Stimulated activated CD4-positive, alpha-beta T cell treated with anti-CD3 and anti-CD28 coated beads, Interleukin-1b, Interleukin-23, amount 100 ng/mL, for 1 hour (primary cell): ENCODE measurements around the gene STX4.

Experiments used
- DNase-seq, 2 donors: peaks; one replicate each; pipeline ENCODE4 v3.0.0-alpha.2; 2020; ENCODE audit warnings: low read depth in 2 of 2

The STX4 gene

DNA sequence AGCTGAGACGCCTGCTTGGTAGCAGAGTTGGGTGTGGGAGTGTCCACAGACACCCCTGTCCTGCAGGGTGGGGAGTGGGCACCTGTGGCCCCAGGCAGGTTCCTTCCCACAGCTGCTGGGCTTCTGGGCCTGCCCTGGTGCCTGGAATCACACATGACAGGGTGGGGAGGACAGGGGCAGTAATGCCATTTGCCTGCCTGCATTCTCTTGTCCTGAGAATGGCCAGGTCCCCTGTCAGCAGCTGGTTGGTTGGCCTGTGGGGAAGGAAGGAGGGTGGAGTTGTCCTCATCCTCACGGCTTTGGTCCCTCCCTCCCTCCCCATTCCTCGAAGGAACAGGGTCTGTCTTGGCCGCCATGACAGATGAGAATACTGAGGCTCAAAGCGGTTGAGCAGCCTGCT is 50.2 kb downstream of the STX4 start:
- no peak for DNase-seq

DNA sequence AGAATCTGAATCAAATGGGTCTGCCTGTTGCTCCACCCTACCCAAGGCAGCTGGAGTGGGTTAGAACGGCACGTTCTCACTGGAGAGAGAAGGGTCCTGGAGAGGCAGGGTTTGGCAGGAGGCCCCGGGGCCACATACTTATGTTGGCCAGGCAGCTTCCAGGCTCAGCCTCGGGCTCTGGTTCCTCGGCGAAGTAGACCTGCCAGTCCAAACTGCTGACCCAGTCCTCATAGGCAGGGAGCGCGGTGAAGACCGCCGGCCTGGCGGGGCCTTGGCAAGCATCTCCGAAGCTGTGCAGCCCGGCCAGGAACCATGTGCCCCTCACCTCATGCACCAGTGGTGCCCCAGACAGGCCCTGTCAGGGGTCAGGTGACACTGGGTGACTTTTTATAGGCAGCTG is 50.6 kb downstream of the STX4 start:
- DNase-seq: no peak

DNA sequence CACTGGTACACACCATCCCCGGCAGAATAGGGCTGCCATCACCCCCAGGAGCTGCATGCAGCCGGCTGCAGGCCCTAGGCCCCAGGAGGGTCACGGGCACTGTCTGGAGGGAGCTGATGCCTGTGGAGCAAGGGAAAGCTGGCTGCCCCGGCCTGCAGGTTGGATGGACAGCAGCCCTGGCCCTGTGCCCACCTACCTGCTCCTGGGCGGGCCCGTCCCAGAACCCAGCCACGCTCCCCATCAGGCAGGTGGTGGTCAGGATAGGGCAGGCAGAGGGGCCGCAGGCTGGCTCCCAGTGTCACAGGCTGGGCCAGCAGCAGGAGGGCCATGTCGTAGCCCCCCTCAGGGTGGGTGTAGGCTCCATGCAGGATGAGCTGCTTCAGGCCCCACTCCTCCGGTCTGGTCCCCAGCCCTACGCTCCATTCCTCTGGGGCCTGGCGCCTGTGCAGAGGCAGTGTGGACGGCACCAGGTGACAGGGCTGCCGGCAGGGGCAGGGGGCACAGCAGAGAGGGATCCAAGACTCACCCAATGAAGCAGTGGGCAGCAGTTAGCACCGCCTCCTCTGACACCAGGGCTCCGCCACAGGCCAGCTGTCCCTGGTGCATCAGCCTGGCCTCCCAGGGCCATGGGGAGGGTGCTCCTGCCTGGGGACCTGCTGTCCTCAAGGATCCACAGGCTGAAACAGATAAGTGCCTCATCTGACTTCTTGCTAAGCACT is 51.4 kb downstream of the STX4 start:
- no peak for DNase-seq

DNA sequence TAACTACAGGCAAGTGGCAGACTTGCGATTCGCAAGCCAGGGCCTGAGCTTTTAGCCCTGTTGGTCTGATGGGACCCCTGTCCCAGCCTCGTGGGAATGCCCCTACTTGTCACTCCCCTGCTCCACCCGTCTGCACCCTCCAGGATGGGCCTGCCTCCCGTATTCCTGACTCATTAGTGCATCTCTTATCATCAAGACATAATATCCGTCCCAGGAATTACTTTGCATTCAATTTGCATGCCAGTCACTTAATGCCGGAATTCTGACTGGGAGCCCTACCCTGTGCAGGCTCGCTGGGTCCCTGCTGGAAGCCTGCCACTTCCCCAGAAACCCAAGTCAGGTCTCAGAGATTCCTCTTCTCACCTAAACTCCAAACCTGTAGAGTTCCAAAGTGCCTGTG is 52.1 kb downstream of the STX4 start:
- no peak for DNase-seq

DNA sequence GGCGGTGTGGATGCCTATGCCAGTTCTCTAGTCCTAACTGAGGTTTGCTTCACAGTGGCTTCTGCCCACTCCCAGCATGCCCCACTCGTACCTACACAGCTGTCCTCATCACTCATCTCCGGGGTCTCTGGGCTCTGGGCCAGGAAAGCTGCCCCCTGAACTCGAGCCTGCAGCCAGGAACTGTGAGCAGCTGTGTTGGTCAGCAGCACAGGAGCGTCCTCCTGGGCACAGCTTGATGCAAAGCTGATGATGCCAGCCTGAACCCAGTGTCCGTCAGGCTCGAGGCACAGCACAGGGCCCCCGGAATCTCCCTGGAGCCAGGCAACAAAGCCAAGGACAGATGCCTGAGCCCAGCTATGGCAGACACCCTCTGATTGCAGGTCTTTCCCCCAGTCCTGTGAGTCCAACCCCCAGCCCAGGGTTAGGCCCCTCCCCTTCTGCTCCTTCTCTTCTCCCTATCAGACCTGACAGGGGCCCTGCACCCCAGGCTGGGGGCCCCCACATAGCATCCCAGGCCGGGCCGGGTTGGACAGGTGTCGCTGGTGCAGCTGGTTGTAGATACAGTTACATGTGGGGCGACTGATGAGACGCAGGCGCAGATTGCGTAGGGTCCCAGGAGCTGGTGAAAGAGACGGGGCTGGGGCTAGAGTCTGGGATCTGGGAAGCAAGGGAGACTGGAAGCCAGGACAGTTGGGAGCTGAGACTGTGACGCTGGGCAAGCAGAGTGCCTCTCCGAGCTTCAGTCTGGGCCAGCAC is 52.7 kb downstream of the STX4 start:
- DNase-seq: no peak

DNA sequence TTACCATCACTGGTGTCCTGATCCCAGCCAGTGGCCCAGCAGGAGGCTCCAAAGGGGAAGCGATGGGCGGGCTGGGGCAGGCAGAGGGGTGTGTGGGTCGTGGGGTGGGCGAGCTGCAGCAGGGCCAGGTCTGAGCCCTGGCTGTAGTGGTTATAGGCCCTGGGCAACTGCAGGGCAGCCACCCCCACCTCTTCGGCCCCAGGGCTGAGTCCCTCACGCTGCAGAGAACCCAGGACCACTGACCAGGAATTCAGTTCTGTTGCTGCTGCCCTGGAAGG is 53.2 kb downstream of the STX4 start:
- DNase-seq: no peak

DNA sequence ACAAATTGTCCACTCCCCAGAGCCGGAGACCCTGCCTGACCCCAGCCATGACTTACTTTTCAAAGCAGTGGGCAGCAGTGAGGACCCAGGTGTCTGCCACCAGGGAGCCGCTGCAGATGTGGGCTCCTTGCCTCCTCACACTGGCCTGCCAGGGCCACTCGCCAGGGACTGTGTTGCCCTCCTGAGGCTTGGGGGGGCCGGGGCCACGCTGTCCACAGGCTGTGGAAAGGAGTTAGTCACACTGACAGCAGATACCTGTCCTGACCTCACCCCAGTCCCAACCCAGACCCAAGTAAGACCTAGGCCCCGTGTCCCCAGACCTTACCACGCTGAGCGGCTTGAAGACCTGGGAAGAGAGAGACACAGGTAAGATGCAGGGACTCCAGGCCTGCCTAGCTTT is 54.1 kb downstream of the STX4 start:
- no peak for DNase-seq

DNA sequence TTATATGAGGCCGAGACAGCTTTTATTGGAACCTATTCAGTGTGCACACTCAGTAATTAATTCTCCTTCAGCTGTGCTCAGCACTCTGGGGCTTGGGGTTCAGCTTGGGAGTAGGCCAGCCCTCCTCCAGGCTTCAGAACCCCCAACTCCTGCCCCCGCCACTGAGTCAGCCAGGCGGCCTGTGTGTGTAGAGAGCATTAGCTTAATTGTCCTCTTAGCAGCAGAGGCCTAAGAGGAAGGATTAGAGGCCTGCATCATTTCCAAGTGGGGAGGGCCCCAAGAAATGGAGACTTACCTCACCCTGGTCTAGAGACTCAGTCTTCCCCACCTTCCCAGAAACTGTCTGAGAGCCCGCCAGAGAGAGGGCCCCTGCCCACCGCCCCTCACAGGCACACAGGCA is 54.6 kb downstream of the STX4 start:
- DNase-seq: no peak

DNA sequence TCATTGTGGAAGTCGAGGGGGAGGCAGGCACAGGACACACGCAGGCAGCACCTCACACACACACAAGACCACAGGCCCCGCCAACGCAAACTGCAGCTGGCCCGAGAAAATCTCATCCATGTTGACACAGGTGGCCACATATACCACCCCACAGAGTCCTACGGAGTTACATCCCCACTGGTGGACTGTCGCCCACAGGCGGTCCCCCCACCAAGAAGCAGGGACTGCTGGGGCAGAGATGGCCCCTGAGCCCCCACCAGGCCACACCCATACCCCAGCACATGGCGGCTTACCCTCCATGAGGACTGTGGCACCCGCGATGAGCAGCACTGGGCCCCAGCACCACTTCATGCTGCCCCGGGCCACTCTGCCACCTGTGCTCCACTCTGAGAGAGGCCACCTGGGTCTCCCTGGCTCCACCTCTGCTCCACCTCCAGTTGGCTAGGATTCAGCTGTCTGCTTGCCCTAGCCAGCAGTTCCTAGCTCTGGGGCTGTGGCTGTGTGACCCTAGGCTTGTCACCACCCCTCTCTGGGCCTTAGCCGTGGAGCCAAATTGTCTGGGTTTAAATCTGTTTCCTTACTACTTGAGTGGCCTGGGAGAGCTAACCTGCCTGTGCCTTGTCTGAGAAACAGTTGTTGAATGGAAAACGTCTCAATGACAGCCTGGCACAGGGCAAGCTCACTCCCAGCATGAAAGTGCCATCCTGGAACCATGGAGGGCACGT is 55.3 kb downstream of the STX4 start, which contains the start of gene PRSS53:
TSS of gene PRSS53 (minus strand) at position 485 of the 725 bp plus-strand sequence. CDS start at position 351, 134 bp downstream.
- DNase-seq: no peak

DNA sequence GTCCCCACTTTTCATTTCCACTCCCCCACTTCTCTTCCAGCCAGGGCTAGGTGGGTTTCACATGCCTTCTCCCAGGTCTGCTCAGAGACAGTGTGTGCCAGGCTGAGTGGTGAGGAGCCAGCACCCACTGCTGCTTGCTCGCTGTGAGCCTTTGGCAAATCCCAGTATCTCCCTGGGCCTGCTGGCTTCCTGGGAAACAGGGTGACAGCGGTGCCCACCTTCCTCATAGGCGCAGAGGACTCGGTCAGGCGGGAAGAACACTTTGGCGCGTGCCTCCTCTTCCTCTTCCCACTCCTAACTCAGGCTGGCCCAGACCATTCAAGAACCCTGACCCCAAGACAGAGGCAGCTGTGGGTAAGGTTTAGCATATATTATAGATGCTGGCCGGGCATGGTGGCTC is 55.8 kb downstream of the STX4 start:
- no peak for DNase-seq
